ENCODE data around the gene RPL10. TPM values are rescaled to one million over a fixed set of nuclear protein-coding genes. Genes with fewer than 3 reads are reported as not detected.

The RPL10 gene
- total RNA-seq, 1 donor from 2014 or later: 1,898 TPM

GRCh38 chrX:154417157-154417556 lies 19.0 kb downstream of the RPL10 start:
- DNase-seq (no peak), ATAC-seq (no peak)
- intact Hi-C loops (cut with micrococcal nuclease): no loop called here

GRCh38 chrX:154419189-154419588 lies 21.0 kb downstream of the RPL10 start:
- ATAC-seq (no peak), DNase-seq (no peak)
- intact Hi-C loops (cut with micrococcal nuclease): no loop called here

- ATAC-seq: peak; percentile 96
- peak; percentile 65 for DNase-seq
- intact Hi-C loops (cut with micrococcal nuclease): no loop called here
Measured at GRCh38 chrX:154419688-154420401, 21.7 kb downstream of the RPL10 start.

- ATAC-seq: peak; percentile 56
- no peak for DNase-seq
- intact Hi-C loops (cut with micrococcal nuclease): no loop called here
Measured at GRCh38 chrX:154420402-154420756, 22.2 kb downstream of the RPL10 start.

- ATAC-seq: no peak
- intact Hi-C loops (cut with micrococcal nuclease): no loop called here
- no peak for DNase-seq
Measured at GRCh38 chrX:154426916-154427770, 29.0 kb downstream of the RPL10 start.

GRCh38 chrX:154428176-154429171 lies 30.3 kb downstream of the RPL10 start, which contains the start of gene ATP6AP1:
Gene ATP6AP1, plus strand, starts transcription at chrX:154428677. Its CDS starts 16 bp downstream, at chrX:154428693.
- ATAC-seq: peak; percentile 99
- intact Hi-C loops (cut with micrococcal nuclease): no loop called here
- DNase-seq: peak; percentile 95

- no peak for DNase-seq
- ATAC-seq: no peak
- intact Hi-C loops (cut with micrococcal nuclease): no loop called here
Measured at GRCh38 chrX:154429711-154430110, 31.5 kb downstream of the RPL10 start.

- intact Hi-C loops (cut with micrococcal nuclease): no loop called here
- ATAC-seq: no peak
- DNase-seq: no peak
Measured at GRCh38 chrX:154430479-154430878, 32.3 kb downstream of the RPL10 start.

- no peak for ATAC-seq
- DNase-seq: no peak
Measured at GRCh38 chrX:154430916-154431315, 32.7 kb downstream of the RPL10 start.

GRCh38 chrX:154431341-154431740 lies 33.2 kb downstream of the RPL10 start:
- ATAC-seq (peak; percentile 1), DNase-seq (peak; percentile 37)
- intact Hi-C loops (cut with micrococcal nuclease): no loop called here

More at GRCh38 chrX:154430916-154431315, 32.7 kb downstream of the RPL10 start:
- intact Hi-C loops (cut with micrococcal nuclease): no loop called here

- intact Hi-C loops (cut with micrococcal nuclease): no loop called here
- no peak for DNase-seq
- ATAC-seq: no peak
Measured at GRCh38 chrX:154432210-154432609, 34.0 kb downstream of the RPL10 start.

GRCh38 chrX:154433605-154434004 lies 35.4 kb downstream of the RPL10 start:
- no peak for DNase-seq
- no peak for ATAC-seq
- intact Hi-C loops (cut with micrococcal nuclease): no loop called here

GRCh38 chrX:154434394-154435168 lies 36.4 kb downstream of the RPL10 start:
- no peak for ATAC-seq
- intact Hi-C loops (cut with micrococcal nuclease): no loop called here

GRCh38 chrX:154435171-154435733 lies 37.1 kb downstream of the RPL10 start:
- DNase-seq (no peak), ATAC-seq (no peak)
- intact Hi-C loops (cut with micrococcal nuclease): no loop called here

More at GRCh38 chrX:154434394-154435168, 36.4 kb downstream of the RPL10 start:
- DNase-seq: no peak

- DNase-seq (peak; percentile 62), ATAC-seq (peak; percentile 60)
- intact Hi-C loops (cut with micrococcal nuclease): no loop called here
Measured at GRCh38 chrX:154436374-154436982, 38.3 kb downstream of the RPL10 start.

- peak; percentile 69 for ATAC-seq
- intact Hi-C loops (cut with micrococcal nuclease): no loop called here
- peak; percentile 76 for DNase-seq
Measured at GRCh38 chrX:154436983-154437752, 39.0 kb downstream of the RPL10 start, which contains the start of gene GDI1. Gene GDI1, plus strand, starts transcription at chrX:154437154. Its CDS starts 101 bp downstream, at chrX:154437255.
